Psoas muscle (tissue), 8 donors: ENCODE measurements around the gene ZBP1. TPM values are rescaled to one million over a fixed set of nuclear protein-coding genes. Genes with fewer than 3 reads are reported as not detected.

Experiments
- ATAC-seq, 4 donors: fragments of 200-7000 bp; cut with Tn5 transposase; one replicate each; pipeline ENCODE4 v1.9.1; 2020; ENCODE audit warnings: moderate library complexity in 3 of 4, mild to moderate bottlenecking in 2 of 4
- DNase-seq, 2 donors: peaks; one replicate each; pipeline ENCODE4 v3.0.0-alpha.2; 2020
- H3K27ac ChIP-seq: fragments of 200-600 bp; one replicate; pipeline ENCODE4 v1.8.0; 2022
- H3K27me3 ChIP-seq, 3 donors: fragments of 200-600 bp in 1 of 3; one replicate each; pipeline versions ENCODE4 v1.6.1 to v1.8.0; 2013 to 2022; ENCODE audit warnings: low read length in 2 of 3, mild to moderate bottlenecking in 2 of 3, moderate library complexity in 1 of 3; ENCODE audit not compliant: insufficient read depth in 3 of 3
- H3K36me3 ChIP-seq, 2 donors: fragments of 200-600 bp in 1 of 2; one replicate each; pipeline versions ENCODE4 v1.6.1 to v1.8.0; 2013 to 2022; ENCODE audit warnings: low read depth in 1 of 2, mild to moderate bottlenecking in 1 of 2, moderate library complexity in 1 of 2; ENCODE audit not compliant: insufficient read depth in 1 of 2
- H3K4me1 ChIP-seq: fragments of 200-600 bp; one replicate; pipeline ENCODE4 v1.8.0; 2022
- H3K4me3 ChIP-seq: fragments of 200-600 bp; one replicate; pipeline ENCODE4 v1.8.0; 2022; ENCODE audit warnings: mild to moderate bottlenecking
- H3K9me3 ChIP-seq: fragments of 200-600 bp; one replicate; pipeline ENCODE4 v1.8.0; 2022
- WGBS, 3 donors: extraction: QIAGEN DNeasy Blood & Tissue Kit; methylation state at CpG; one replicate each; pipeline versions ENCODE4 v1.1.6 to v1.1.7; 2013; 5-methylcytosine and 5-hydroxymethylcytosine counted together
- intact Hi-C, 2 donors: fragments of 100-400 bp; cut with DNase I; formaldehyde crosslinking; loops; one replicate each; pipeline versions ENCODE4 v1.11.0 to v1.14.2; 2022
- polyA plus RNA-seq, 3 donors: library from polyadenylated mRNA; stranded (reverse); fragments of 200-250 nt; gene quantifications; one replicate each; pipeline ENCODE4 v1.2.3, GENCODE V29; 2013
- total RNA-seq, 4 donors: library from RNA; stranded (reverse); fragmentation: NEBNext Ultra II Directional in 2 of 4; extraction: Animal tissue kit (Norgen Biotek cat#: 25700) in 2 of 4; gene quantifications; one replicate each; pipeline versions ENCODE4 v1.2.1 to v1.2.4, GENCODE V29; 2021 to 2023
- TF ChIP-seq, protein P1 (sequence below): fragments of 200-600 bp; IDR thresholded peaks from one replicate; pipeline ENCODE4 v1.8.0; 2022; ENCODE audit warnings: antibody characterized with exemption
- donor health status: healthy with polysubstance abuse.
- donor health status: DM: no; HTN: no; CAD: no; lungs with moderate emphysema.
- donor health status: Bipolar disorder and iron deficiency.
- donor health status: healthy.
- donor health status: DM: yes; HTN: yes; CAD: no.
- donor health status: DM: no; HTN: no; CAD: no.
- donor health status: DM: no; HTN: no; CAD: no.
- donor health status: DM: yes; HTN: yes; CAD: no.

ZBP1 gene
- total and polyA plus RNA-seq, 7 donors: 0.07 to 0.50 (median 0.20) TPM; not detected in 2

DNA sequence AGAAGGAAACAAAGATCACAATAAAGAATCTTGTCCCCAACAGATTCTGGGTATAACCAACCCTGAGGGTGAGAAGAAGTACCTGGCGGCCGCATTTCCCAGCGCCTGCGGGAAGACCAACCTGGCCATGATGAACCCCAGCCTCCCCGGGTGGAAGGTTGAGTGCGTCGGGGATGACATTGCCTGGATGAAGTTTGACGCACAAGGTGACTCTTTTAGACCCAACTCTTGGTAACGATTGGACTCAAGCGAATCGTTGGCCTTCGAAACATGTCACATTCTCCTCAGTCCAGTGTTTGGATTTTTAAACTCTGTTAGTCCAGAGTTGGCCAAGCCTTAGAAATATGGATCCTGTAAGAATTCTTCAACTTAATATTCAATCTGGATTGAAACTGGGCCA lies 56.7 kb downstream of the ZBP1 start:
- WGBS, 3 donors: 96 to 97% (median 96%) methylated on average over 12 of the region's 12 CpGs
- Histone ChIP-seq H3K4me1 (no peaks in the 10 kb centered on the region), H3K27ac (no peak overlapping the region), H3K36me3 (no peaks in the 10 kb centered on the region), H3K4me3 (no peak overlapping the region), H3K9me3 (no peaks in the 10 kb centered on the region), H3K27me3 (peaks cover 0 to 50% (median 10%) of the 10 kb centered on the region in 3 donors)
- TF ChIP-seq, protein P1, sequence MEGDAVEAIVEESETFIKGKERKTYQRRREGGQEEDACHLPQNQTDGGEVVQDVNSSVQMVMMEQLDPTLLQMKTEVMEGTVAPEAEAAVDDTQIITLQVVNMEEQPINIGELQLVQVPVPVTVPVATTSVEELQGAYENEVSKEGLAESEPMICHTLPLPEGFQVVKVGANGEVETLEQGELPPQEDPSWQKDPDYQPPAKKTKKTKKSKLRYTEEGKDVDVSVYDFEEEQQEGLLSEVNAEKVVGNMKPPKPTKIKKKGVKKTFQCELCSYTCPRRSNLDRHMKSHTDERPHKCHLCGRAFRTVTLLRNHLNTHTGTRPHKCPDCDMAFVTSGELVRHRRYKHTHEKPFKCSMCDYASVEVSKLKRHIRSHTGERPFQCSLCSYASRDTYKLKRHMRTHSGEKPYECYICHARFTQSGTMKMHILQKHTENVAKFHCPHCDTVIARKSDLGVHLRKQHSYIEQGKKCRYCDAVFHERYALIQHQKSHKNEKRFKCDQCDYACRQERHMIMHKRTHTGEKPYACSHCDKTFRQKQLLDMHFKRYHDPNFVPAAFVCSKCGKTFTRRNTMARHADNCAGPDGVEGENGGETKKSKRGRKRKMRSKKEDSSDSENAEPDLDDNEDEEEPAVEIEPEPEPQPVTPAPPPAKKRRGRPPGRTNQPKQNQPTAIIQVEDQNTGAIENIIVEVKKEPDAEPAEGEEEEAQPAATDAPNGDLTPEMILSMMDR: no peak
- ATAC-seq: no peak
- DNase-seq: no peak
- intact Hi-C loops: no loop called here

DNA sequence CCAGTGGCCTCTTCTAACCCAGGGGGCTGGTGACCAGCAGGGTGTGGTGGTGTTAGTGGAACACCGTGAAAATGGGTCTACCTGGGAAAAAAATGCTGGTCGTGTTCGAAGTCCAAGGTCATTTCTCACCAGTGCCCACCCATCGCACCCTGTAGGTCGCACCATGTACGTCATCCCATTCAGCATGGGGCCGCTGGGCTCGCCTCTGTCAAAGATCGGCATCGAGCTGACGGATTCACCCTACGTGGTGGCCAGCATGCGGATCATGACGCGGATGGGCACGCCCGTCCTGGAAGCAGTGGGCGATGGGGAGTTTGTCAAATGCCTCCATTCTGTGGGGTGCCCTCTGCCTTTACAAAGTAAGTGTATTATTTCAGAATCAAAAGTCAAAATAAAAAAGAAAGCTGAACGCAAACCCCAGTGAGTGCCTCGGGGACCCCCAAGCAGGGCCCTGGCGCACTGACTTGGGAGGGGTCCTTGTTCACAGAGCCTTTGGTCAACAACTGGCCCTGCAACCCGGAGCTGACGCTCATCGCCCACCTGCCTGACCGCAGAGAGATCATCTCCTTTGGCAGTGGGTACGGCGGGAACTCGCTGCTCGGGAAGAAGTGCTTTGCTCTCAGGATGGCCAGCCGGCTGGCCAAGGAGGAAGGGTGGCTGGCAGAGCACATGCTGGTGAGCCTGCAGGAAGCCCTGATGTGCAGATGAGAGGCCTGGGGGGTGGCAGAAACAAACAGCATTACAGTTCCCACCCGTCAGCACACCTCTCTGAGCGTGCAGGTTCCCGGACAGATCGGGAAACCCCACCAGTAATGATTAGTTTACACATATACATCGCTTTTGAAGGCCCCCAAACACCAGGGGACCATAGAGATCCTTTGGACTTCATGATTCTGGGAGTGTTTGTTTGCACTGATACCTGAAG lies 57.4 kb downstream of the ZBP1 start:
- Histone ChIP-seq H3K4me3 (no peak overlapping the region), H3K27ac (no peak overlapping the region), H3K9me3 (no peaks in the 10 kb centered on the region), H3K27me3 (peaks cover 0 to 47% (median 7%) of the 10 kb centered on the region in 3 donors), H3K4me1 (no peaks in the 10 kb centered on the region), H3K36me3 (no peaks in the 10 kb centered on the region)
- TF ChIP-seq, protein P1: no peak
- DNase-seq: no peak
- ATAC-seq: no peak
- 91 to 96% (median 92%) methylated on average over 35 of the region's 35 CpGs for WGBS, 3 donors
- intact Hi-C loops: no loop called here

DNA sequence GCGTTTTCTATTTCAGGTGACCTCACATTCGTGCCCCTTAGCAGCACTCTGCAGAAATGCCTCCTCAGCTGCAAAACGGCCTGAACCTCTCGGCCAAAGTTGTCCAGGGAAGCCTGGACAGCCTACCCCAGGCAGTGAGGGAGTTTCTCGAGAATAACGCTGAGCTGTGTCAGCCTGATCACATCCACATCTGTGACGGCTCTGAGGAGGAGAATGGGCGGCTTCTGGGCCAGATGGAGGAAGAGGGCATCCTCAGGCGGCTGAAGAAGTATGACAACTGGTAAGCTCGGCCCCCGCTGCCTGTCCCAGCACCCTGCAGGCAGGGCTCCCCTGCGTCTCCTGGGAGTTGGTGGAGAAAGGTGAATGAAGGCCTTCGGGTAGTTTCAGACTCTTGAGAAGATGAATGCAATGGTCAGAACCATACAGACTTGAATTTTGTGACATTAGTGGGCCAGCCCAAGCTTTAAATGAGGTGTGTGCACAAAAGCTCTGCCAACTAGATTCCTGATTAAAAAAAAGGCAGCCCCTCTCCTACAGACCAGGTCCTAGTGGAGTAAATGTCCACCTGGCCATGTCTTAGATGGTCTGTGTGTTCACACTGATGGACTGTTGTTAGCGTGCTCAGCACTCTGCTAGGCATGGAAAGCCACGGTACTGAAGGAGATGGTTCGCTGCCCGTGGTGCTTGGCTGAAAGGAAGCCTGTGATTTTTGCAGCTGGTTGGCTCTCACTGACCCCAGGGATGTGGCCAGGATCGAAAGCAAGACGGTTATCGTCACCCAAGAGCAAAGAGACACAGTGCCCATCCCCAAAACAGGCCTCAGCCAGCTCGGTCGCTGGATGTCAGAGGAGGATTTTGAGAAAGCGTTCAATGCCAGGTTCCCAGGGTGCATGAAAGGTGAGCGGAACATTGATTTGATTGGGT lies 58.6 kb downstream of the ZBP1 start:
- no peaks in the 10 kb centered on the region for H3K9me3 ChIP-seq

DNA sequence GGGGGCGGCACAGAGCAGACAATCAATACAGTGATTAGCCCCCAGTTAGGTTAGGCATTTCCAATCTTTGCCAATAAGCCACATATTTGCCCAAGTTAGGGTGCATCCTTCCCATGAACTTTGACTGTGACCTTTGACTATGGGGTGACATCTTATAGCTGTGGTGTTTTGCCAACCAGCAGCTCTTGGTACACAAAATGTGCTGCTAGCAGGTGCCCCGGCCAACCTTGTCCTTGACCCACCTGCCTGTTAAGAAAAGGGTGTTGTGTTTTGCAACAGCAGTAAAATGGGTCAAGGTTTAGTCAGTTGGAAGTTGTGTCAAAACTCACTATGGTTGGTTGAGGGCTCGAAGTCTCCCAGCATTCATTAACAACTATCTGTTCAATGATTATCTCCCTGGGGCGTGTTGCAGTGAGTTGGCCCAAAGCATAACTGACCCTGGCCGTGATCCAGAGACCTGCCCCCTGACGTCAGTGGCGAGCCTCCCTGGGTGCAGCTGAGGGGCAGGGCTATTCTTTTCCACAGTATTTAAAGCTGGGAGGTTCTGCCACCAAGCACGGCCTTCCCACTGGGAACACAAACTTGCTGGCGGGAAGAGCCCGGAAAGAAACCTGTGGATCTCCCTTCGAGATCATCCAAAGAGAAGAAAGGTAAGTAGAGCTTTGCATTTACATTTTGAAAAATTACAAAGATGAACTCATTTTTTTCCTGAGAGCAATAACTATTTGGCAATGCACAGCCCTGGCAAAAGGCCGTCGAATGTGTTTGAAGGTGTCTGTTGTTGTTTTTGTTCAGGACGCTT lies 59.5 kb downstream of the ZBP1 start, which contains the start of gene PCK1:
TSS of gene PCK1 (plus strand) at position 557 of the 802 bp plus-strand sequence. CDS start 302 bp downstream, outside the sequence.
- ATAC-seq (peak in 1 of 4 donors; percentile 40), DNase-seq (peak; percentile 47 to 71)
- Histone ChIP-seq H3K4me3 (no peak within 1 kb of the TSS), H3K9me3 (no peaks in the 10 kb centered on the region), H3K36me3 (no peaks in the 10 kb centered on the region), H3K27me3 (peaks cover 0 to 44% (median 9%) of the 10 kb centered on the region in 3 donors), H3K4me1 (no peaks in the 10 kb centered on the region), H3K27ac (no peak within 1 kb of the TSS)
- intact Hi-C loops: no loop called here
- 42 to 48% (median 44%) methylated on average over 14 of the region's 14 CpGs for WGBS, 3 donors
- TF ChIP-seq, protein P1: no peak

More for the DNA sequence above, 58.6 kb downstream of the ZBP1 start:
- H3K4me3 ChIP-seq: no peak overlapping the region
- H3K4me1 ChIP-seq: no peaks in the 10 kb centered on the region
- peaks cover 0 to 42% (median 9%) of the 10 kb centered on the region in 3 donors for H3K27me3 ChIP-seq
- TF ChIP-seq, protein P1: no peak
- intact Hi-C loops: no loop called here
- ATAC-seq: no peak
- WGBS, 3 donors: 64 to 71% (median 67%) methylated on average over 24 of the region's 24 CpGs
- no peaks in the 10 kb centered on the region for H3K36me3 ChIP-seq
- DNase-seq: no peak
- no peak overlapping the region for H3K27ac ChIP-seq
